GM18861 (cell line): ENCODE results near the gene DCLK1.
"Not testable (repeated sequence)": the region's sequence is repeated elsewhere in the genome, so short reads cannot be mapped to it uniquely, and the experiment has no call there.

Experiments used
- ATAC-seq: cut with Tn5 transposase; IDR thresholded peaks from one replicate; pipeline ENCODE4 v1.9.1; 2021; ENCODE audit not compliant: unreplicated experiment

Gene DCLK1

GRCh38 chr13:36088001-36088400 is 43.2 kb downstream of the DCLK1 start:
- ATAC-seq, result no peak

DNA sequence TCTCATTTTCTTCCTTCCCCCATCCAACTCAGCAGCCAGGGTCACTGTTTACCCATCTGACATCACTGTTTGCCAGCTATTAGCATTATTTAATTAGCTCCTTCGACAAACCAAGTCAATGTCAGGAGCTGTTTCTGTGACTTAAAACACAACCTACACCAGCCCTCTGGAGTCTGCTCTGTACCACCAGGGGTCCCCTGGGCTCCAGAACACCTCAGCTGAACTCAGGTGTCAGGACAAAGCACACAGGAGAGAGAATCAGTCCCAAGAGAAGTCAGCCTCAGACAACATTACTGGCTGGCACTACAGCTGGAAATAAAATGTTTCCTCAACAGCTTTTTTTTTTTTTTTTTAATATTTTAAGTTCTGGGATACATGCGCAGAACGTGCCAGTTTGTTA is 45.1 kb downstream of the DCLK1 start:
- ATAC-seq, result no peak

DNA sequence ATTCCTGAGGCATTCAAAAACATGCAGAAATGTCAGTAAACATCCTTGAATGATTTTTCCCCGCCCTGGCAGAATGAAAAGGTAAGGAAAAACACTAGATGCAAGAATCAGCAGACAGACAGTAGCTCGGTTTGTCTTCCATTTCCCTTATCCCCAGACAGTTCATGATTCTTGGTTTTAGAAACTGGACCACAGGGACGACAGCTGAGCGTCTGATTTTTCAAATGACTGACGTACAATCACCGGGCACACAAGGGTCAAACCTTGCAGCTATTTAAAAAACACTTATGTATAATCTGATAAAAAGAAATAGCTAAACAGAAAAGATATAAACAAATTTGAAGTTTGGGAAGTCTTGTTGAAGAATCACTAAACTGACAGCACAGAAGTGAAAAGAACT is 47.1 kb downstream of the DCLK1 start:
- no peak for ATAC-seq

DNA sequence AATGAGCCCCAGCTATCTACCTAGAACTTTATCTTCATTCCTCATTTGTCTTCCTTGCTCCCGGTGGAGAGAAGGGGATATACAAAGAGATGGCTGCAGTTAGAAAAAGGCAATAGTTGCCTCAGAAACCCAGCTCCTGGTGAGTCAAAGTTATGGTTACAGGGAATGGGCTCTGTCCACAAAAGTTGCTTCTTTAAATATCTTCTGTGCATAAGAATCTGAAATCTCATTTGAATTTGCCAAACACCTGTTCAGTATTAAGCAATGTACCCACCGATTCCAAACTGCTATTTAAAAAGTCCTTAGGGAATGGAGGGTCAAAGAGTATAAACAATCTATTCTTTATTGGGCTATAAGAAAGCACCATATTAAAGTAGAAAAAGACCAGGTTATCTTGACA is 48.4 kb downstream of the DCLK1 start:
- no peak for ATAC-seq

GRCh38 chr13:36082396-36082795 is 48.8 kb downstream of the DCLK1 start:
- no peak for ATAC-seq

- ATAC-seq, result no peak
Observed at GRCh38 chr13:36076211-36076610, 55.0 kb downstream of the DCLK1 start.

GRCh38 chr13:36074659-36075058 is 56.5 kb downstream of the DCLK1 start:
- no peak for ATAC-seq

GRCh38 chr13:36072152-36072935 is 58.8 kb downstream of the DCLK1 start:
- ATAC-seq, result no peak

GRCh38 chr13:36070504-36071192 is 60.5 kb downstream of the DCLK1 start:
- not testable (repeated sequence) for ATAC-seq

DNA sequence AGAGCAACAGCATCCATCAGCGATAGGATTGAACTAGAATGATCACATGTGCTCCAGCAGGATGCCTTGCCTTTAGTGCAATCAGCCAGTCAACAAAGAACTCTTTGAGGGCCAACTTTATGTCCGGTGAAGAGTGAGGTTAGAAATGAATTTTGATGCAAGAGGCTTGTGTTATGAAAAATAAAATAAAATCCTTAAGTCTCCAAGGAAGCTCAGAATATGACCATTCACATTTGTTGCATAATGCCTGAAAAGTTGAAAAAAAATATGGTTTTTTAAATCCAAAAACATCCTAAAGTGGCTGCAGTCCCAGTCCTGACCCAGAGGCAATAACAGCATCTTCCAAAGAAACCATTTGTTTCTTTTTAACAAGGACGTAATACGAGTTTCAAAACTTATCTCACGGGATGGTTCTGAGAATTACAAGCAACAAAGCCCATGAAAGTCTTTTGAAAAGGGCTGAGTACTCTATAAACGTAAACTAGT is 61.3 kb downstream of the DCLK1 start:
- ATAC-seq, result no peak

GRCh38 chr13:36068991-36069390 is 62.2 kb downstream of the DCLK1 start:
- no peak for ATAC-seq

GRCh38 chr13:36068566-36068965 is 62.6 kb downstream of the DCLK1 start:
- ATAC-seq, result no peak

- ATAC-seq, result no peak
Observed at GRCh38 chr13:36067746-36068381, 63.3 kb downstream of the DCLK1 start.

- no peak for ATAC-seq
Observed at GRCh38 chr13:36062249-36062648, 68.9 kb downstream of the DCLK1 start.

DNA sequence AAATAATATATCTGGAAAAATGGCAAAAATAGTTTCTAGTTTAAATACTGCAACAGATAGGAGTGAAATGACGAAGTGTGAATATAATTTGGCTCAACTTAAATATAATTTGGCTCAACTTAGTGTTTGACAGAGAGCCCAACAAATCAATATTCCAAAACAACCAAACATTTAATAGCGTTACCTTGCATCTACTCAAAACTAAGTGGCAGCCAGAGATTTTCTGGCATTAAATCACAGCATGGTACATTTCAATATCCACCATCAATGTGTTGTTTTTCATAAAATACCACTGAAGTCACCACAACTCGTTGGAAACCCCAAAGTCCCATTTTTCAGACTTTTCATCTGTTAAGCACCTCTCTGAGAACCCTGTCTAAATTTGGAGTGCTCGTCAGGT is 69.6 kb downstream of the DCLK1 start:
- ATAC-seq, result no peak

DNA sequence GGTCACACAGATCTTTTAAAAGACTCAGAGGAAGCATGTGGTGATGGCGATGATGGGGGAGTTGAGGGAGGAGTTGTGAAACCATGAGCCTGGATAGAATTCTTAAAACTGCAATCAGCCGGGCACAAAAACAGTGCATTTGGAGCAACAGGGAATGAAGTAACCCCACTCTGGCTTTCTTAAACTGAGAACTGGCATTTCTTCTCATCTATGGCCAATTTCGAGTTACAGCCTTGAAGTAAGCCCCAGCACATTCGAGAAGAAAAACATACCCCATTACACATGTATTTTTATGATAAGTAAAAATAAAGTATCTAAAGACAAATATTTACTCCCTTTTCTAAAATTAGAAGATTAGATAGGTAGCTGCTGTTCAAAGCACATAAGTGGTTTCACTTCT is 70.1 kb downstream of the DCLK1 start:
- ATAC-seq, result no peak

DNA sequence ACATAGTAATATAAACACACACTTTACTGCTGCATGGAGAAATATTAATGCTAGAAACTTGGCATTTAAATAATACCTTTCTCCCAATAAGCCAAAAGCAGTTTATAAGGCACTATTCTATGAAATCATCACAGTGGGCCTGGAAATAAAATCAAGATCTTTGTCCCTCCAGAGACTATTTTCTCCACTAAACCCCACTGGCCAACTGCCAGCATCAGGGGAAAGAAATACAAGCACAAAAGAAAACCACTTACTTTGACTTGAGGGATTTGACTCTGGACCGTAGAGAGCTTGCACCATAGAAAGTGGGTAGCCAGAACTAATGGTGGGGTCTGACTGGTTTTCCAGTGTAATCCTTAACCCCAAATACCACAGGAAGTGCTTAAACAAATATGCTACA is 71.9 kb downstream of the DCLK1 start:
- no peak for ATAC-seq

GRCh38 chr13:36058116-36058515 is 73.1 kb downstream of the DCLK1 start:
- ATAC-seq, result no peak

- no peak for ATAC-seq
Observed at GRCh38 chr13:36057547-36057946, 73.6 kb downstream of the DCLK1 start.

- ATAC-seq, result no peak
Observed at GRCh38 chr13:36057041-36057440, 74.1 kb downstream of the DCLK1 start.

DNA sequence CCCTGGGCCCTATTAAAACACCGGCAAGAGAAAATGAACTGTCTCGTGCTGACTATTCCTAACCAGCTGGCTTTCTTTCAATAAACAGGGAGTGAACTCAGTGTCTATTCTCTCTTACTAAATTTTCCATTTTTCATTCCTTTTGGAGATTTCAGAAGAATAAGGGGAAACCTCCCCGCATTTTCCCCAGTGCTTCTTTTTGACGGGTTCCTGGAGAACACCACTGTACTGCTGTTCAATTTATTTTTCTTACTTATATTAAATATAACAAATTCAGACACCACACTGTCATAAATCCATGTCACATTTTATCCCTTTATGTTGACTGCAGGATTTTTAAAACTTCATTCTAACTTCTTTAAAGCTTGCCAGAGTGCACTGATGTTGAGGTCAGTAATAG is 75.8 kb downstream of the DCLK1 start:
- ATAC-seq, result no peak

DNA sequence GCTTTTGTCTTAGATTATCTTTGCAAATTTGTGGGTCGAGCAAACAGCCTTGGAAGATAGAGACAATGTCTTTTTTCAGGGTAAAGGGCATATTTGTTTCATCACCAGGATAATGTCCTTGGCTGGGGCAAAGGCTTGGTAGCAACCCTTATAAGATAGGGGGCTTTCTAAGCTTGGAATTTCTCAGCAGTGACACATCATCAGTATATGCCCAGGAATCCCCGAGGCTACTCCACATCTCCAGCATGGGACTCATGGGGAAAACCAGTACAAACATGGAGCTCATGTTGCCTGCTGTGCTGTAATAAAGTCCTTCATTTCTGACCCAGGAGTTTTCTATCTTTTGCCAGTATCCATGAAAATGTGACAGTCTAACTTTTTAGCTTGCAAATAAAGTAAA is 77.1 kb downstream of the DCLK1 start:
- ATAC-seq, result no peak
